ENCODE measurements around the gene FLRT2. TPM values are rescaled to one million over a fixed set of nuclear protein-coding genes. Genes with fewer than 3 reads are reported as not detected.

FLRT2 gene
- total RNA-seq, 1 experiment from 2014 or later, result 17.0 TPM

DNA sequence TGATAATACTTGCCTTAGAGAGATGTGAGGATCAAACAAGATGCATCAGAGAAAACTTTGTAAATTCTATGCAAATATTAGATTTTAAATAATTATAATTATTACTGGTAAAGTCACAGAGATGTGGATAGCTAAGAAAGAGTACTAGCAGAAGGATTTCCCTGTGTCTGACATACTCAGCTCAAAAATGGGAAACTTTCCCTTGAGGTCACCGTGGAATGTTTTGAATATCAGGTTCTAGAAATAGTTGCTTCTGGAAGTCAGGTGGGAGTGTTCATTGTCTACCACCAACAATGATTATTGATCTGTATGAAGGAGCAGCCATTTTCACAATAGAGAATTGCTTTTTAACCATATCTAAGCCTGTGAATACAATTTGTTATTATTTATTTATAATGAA is 71.7 kb downstream of the FLRT2 start:
- H3K27me3 ChIP-seq (replicated peaks), result no peaks in the 10 kb centered on the region
- peaks cover 10% of the 10 kb centered on the region; the same call in 1 of the 2 replicates for H3K36me3 ChIP-seq
- peaks cover 7% of the 10 kb centered on the region for H3K4me1 ChIP-seq (replicated peaks)
- no peaks in the 10 kb centered on the region for H3K9me3 ChIP-seq (replicated peaks)
- no peak overlapping the region for H3K4me3 ChIP-seq
- H3K27ac ChIP-seq, result no peak overlapping the region
- DNase-seq (ENCODE audit: low read depth in 1 of 2, low spot score in 2 of 2), result no peak

DNA sequence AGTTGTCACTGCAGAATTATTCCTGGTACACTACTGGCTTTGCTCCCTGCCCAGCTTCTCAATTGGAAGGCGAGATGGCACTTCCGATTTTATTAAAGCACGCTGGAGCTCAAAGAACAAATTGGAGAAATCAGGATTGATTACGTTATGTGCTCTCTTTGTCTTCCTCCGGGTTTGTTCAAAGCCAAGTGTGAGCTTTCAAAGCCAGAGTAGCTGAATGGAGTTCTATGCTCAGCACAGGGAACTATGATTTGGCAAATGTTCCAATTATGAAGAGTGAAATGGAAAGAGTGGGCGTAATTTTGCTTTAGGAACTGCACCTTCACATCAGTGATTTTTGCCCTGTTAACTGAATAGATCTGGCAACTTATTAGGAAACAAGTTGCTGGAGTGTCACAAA is 72.4 kb downstream of the FLRT2 start:
- 0 out of 2 replicates have a peak, but pooled peaks cover 7% of the 10 kb centered on the region for H3K36me3 ChIP-seq
- H3K27ac ChIP-seq, result no peak overlapping the region
- H3K4me3 ChIP-seq, result no peak overlapping the region
- no peaks in the 10 kb centered on the region for H3K27me3 ChIP-seq (replicated peaks)
- H3K9me3 ChIP-seq (replicated peaks), result no peaks in the 10 kb centered on the region
- peaks cover 11% of the 10 kb centered on the region for H3K4me1 ChIP-seq (replicated peaks)
- DNase-seq (ENCODE audit: low read depth in 1 of 2, low spot score in 2 of 2), result no peak

DNA sequence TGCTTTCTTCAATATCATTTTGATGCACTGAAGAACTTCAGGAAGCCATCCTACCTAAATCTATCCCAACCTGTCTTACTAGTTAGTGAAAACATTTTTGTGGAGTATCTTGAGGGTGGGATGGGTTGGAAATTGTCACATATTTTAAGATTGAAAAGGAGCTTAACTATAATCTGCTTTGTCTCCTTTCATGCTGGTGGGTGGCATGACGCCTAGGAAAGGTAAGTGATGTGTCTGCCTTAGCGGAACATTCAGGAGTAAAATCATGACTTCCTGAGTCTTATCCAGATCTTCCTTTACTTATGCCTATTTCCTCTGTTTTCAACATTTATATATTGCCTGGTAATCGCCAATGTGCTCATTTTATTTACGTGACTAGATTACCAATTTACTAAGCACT is 74.1 kb downstream of the FLRT2 start:
- Histone ChIP-seq H3K9me3 (replicated peaks) (no peaks in the 10 kb centered on the region), H3K4me3 (no peak overlapping the region), H3K4me1 (replicated peaks) (peaks cover 18% of the 10 kb centered on the region), H3K36me3 (0 out of 2 replicates have a peak, but pooled peaks cover 7% of the 10 kb centered on the region), H3K27ac (no peak overlapping the region), H3K27me3 (replicated peaks) (no peaks in the 10 kb centered on the region)
- DNase-seq (ENCODE audit: low read depth in 1 of 2, low spot score in 2 of 2), result no peak

DNA sequence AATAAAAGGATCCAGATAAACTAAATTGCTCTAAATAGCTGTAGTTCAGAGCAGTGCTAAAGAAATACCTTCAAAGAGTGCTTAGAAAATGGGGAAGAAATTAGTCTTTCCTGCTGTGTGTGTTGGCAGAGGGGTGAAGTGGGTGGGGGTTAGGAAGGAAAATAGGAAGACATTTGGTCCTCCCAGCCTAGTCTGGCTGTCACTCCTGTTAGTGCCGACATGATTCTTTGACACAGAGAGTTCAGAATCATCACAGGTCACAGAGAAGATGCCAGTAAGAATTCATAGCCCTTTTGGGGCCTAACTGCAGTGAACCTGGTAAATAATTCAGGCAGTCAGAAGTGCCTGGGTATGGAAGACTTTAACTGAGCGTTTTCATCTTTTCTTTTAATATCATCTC is 74.8 kb downstream of the FLRT2 start:
- DNase-seq (ENCODE audit: low read depth in 1 of 2, low spot score in 2 of 2), result no peak
- peaks cover 18% of the 10 kb centered on the region for H3K4me1 ChIP-seq (replicated peaks)
- no peaks in the 10 kb centered on the region for H3K9me3 ChIP-seq (replicated peaks)
- H3K36me3 ChIP-seq, result 0 out of 2 replicates have a peak, but pooled peaks cover 7% of the 10 kb centered on the region
- no peak overlapping the region for H3K27ac ChIP-seq
- H3K4me3 ChIP-seq, result no peak overlapping the region
- no peaks in the 10 kb centered on the region for H3K27me3 ChIP-seq (replicated peaks)

DNA sequence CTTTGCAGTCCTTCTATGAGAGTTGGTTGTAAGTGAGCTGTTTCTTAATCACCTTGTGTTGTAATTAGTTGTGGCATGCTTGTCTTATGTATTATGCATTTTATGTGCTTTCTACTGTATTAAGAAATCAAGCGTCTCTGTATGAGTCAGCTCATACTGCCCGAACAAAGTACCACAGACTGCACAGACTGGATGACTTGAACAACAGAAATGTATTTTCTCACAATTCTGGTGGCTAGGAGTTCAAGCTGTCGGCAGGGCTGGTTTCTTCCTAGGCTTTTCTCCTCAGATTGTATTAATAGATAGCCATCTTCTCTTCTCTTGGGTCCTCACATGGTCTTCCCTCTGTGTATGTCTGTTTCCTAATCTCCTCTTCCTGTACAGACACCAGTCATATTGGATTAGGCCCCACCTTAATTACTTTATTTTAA is 77.7 kb downstream of the FLRT2 start:
- Histone ChIP-seq H3K36me3 (0 out of 2 replicates have a peak, but pooled peaks cover 3% of the 10 kb centered on the region), H3K4me1 (replicated peaks) (peaks cover 18% of the 10 kb centered on the region), H3K27ac (peak overlapping the region; percentile 78), H3K9me3 (replicated peaks) (no peaks in the 10 kb centered on the region; the same call in 1 of the 2 replicates), H3K4me3 (no peak overlapping the region), H3K27me3 (replicated peaks) (no peaks in the 10 kb centered on the region)
- DNase-seq (ENCODE audit: low read depth in 1 of 2, low spot score in 2 of 2), result peak; percentile 52 to 73

DNA sequence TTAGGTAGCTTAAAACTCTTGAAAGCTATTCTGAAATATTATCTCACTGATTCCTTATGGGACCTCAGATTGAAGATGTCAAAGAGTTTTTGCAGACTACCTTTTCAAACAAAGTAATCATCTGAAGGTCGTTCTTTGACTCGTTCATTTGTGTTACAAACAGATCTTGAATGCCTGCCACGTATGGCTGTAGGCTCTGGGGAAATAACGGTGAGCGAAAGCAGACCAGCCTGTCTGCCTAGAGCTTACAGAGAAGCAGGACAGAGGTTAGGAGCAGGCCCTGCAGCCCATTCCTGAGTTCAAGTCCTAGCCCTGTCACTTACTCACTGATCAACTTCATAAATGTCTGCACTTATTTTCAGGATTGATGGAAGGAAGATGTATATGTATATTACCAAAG is 83.6 kb downstream of the FLRT2 start:
- peaks cover 21% of the 10 kb centered on the region for H3K4me1 ChIP-seq (replicated peaks)
- no peak for DNase-seq (ENCODE audit: low read depth in 1 of 2, low spot score in 2 of 2)

DNA sequence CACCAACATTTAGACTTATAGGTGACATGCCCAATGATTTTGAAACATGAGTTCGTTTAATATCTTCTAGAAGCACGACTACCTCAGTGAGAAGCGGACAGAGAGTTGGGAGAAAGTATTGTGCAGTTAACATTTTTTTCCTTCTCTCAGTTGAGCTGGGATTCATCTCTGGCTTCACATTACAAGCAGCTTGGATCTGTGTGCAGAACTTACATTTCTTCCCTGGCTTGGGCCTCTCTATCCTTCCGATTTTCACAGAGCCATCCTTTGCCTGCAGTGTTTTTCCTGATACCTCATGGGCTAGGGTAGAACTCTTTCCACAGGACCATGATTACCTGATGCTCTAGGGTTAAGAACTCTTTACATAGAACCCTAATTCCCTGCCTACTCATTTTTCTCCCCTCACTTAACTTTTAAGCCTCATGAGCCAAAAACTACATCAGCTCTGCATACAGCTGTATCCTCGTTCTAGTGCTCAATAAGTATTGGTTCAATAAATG is 86.5 kb downstream of the FLRT2 start:
- peaks cover 8% of the 10 kb centered on the region for H3K36me3 ChIP-seq
- no peak for DNase-seq (ENCODE audit: low read depth in 1 of 2, low spot score in 2 of 2)
- H3K9me3 ChIP-seq (replicated peaks), result no peaks in the 10 kb centered on the region; the same call in 1 of the 2 replicates
- no peak overlapping the region for H3K4me3 ChIP-seq
- no peaks in the 10 kb centered on the region for H3K27me3 ChIP-seq (replicated peaks)
- no peak overlapping the region for H3K27ac ChIP-seq
- peaks cover 19% of the 10 kb centered on the region for H3K4me1 ChIP-seq (replicated peaks)

More for the DNA sequence above, 83.6 kb downstream of the FLRT2 start:
- Histone ChIP-seq H3K27ac (no peak overlapping the region), H3K4me3 (no peak overlapping the region), H3K9me3 (replicated peaks) (no peaks in the 10 kb centered on the region; the same call in 1 of the 2 replicates), H3K27me3 (replicated peaks) (no peaks in the 10 kb centered on the region), H3K36me3 (peaks cover 2% of the 10 kb centered on the region; the same call in 1 of the 2 replicates)

DNA sequence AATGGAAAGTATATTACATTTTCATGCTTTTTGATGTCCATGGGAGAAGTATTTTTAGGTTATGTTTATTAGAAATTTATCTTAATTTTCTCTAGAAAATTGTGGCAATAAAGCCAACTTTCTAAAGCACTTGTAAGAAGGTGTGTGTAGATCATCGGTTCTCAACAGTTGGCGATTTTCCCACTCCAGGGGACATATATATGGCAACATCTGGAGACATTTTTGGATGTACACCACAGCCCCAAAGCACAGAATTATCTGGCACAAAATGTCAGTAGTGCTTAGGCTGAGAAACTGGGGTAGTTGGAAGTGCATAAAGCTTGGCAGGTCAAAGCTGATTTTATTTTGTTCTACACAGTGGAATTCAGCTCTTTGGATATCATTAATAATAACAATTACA is 86.9 kb downstream of the FLRT2 start:
- Histone ChIP-seq H3K4me1 (replicated peaks) (peaks cover 19% of the 10 kb centered on the region), H3K4me3 (no peak overlapping the region), H3K27ac (no peak overlapping the region), H3K36me3 (peaks cover 12% of the 10 kb centered on the region), H3K27me3 (replicated peaks) (no peaks in the 10 kb centered on the region), H3K9me3 (replicated peaks) (no peaks in the 10 kb centered on the region)
- DNase-seq (ENCODE audit: low read depth in 1 of 2, low spot score in 2 of 2), result no peak

DNA sequence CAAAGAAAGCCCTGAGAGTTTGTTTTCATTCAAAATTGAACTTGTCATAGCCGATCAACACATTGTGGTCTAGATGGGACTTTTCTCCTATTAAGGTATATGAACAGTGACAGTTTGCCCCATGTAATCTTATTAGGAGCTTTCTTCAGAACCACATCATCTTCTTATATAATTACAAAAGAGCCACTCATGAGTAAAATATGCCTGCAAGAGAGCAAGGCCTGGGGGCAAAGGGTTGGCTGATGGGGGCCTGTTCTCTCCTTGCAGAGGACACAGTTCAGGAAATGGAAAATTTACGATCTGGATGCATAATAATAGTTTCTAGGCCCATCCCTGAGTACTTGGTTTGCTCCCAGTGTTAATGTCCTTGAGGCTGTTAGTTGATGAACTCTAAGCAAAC is 87.8 kb downstream of the FLRT2 start:
- Histone ChIP-seq H3K36me3 (peaks cover 21% of the 10 kb centered on the region), H3K27me3 (replicated peaks) (no peaks in the 10 kb centered on the region), H3K4me1 (replicated peaks) (peaks cover 19% of the 10 kb centered on the region), H3K27ac (no peak overlapping the region), H3K4me3 (no peak overlapping the region), H3K9me3 (replicated peaks) (no peaks in the 10 kb centered on the region)
- DNase-seq (ENCODE audit: low read depth in 1 of 2, low spot score in 2 of 2), result peak in 1 of 2 experiments; percentile 17

DNA sequence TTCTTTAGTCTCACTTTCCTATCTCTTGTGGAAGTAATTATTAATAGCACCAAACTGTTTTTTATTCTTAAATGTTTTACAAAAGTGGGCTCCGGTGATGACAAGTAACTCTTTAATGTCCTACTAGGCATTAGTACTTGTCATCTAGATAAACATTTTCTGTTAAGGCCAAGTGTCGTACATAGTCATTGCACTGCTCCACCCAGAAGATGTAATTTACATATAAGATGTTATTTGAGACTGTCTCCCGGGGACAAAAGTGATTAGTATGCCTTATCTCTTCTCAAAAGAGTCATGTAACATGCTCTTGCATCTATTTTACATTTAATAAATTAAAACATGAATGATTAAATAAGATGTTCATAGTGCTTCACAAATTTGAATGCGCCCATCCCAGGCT is 88.4 kb downstream of the FLRT2 start:
- H3K36me3 ChIP-seq, result peaks cover 27% of the 10 kb centered on the region
- peaks cover 19% of the 10 kb centered on the region for H3K4me1 ChIP-seq (replicated peaks)
- H3K4me3 ChIP-seq, result no peak overlapping the region
- no peaks in the 10 kb centered on the region for H3K27me3 ChIP-seq (replicated peaks)
- no peaks in the 10 kb centered on the region for H3K9me3 ChIP-seq (replicated peaks)
- no peak for DNase-seq (ENCODE audit: low read depth in 1 of 2, low spot score in 2 of 2)
- no peak overlapping the region for H3K27ac ChIP-seq

DNA sequence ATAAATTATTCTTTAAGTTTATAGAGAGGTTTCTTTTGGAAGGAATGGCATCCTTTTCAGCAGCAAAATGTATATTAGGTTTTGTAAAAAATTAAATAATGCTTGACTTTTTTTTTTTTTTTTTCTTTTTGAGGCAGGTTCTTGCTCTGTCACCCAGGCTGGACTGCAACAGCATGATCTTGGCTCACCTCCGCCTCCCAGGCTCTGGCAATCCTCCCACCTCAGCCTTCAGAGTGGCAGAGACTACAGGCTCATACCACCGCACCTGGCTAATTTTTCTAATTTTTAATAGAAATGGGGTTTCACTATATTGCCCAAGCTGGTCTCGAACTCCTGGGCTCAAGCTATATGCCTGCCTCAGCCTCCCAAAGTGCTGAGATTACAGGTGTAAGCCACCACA is 89.0 kb downstream of the FLRT2 start:
- H3K9me3 ChIP-seq (replicated peaks), result no peaks in the 10 kb centered on the region

DNA sequence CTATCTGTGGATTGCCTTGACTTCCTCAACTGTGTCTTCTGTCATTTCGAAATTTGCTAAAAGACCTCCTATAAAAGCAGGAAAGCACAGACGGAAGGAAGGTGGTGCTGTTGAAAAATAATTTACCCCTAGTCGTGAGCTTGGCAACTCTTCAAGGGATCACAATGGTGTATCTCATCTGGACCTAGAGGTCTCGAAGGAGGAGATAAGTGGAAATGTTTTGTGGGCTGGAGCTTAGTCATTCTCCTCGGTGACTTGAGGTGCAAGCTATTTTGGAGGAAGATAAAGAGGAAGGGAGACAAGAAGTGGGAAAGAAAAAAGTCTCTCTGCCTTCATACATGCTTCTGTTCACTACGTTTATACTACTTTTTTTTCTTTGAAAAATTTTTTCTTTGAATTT is 89.9 kb downstream of the FLRT2 start:
- Histone ChIP-seq H3K9me3 (replicated peaks) (no peaks in the 10 kb centered on the region), H3K27ac (no peak overlapping the region), H3K4me1 (replicated peaks) (peaks cover 16% of the 10 kb centered on the region), H3K36me3 (peaks cover 37% of the 10 kb centered on the region), H3K4me3 (no peak overlapping the region), H3K27me3 (replicated peaks) (no peaks in the 10 kb centered on the region)
- no peak for DNase-seq (ENCODE audit: low read depth in 1 of 2, low spot score in 2 of 2)

More for the DNA sequence above, 89.0 kb downstream of the FLRT2 start:
- Histone ChIP-seq H3K4me1 (replicated peaks) (peaks cover 17% of the 10 kb centered on the region), H3K36me3 (peaks cover 29% of the 10 kb centered on the region), H3K4me3 (no peak overlapping the region), H3K27me3 (replicated peaks) (no peaks in the 10 kb centered on the region), H3K27ac (no peak overlapping the region)
- DNase-seq (ENCODE audit: low read depth in 1 of 2, low spot score in 2 of 2), result no peak

DNA sequence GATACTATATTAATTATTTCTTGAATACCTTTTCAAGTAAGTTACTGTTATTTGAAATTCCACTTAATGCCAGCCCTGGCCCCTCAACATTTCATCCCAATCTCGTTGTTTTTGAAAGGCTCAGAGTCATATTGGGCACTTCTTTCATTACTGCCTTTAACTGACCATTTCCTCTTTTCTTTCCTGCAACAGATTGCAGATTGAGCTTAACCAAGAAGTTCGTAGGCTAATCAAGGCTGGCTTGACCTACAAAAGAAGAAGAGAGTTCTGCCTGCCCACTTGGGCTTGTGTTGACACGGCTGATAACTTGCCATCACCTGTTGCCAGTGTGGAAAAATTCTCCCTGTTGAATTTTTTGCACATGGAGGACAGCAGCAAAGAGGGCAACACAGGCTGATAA is 91.0 kb downstream of the FLRT2 start:
- Histone ChIP-seq H3K27ac (no peak overlapping the region), H3K36me3 (peaks cover 41% of the 10 kb centered on the region), H3K9me3 (replicated peaks) (no peaks in the 10 kb centered on the region), H3K27me3 (replicated peaks) (no peaks in the 10 kb centered on the region), H3K4me1 (replicated peaks) (peaks cover 9% of the 10 kb centered on the region; the same call in 1 of the 2 replicates), H3K4me3 (no peak overlapping the region)
- DNase-seq (ENCODE audit: low read depth in 1 of 2, low spot score in 2 of 2), result no peak

DNA sequence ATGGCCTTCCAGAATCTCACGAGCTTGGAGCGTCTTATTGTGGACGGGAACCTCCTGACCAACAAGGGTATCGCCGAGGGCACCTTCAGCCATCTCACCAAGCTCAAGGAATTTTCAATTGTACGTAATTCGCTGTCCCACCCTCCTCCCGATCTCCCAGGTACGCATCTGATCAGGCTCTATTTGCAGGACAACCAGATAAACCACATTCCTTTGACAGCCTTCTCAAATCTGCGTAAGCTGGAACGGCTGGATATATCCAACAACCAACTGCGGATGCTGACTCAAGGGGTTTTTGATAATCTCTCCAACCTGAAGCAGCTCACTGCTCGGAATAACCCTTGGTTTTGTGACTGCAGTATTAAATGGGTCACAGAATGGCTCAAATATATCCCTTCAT is 92.2 kb downstream of the FLRT2 start:
- Histone ChIP-seq H3K9me3 (replicated peaks) (no peaks in the 10 kb centered on the region), H3K4me1 (replicated peaks) (peaks cover 9% of the 10 kb centered on the region; the same call in 1 of the 2 replicates), H3K27me3 (replicated peaks) (no peaks in the 10 kb centered on the region), H3K4me3 (no peak overlapping the region), H3K27ac (no peak overlapping the region), H3K36me3 (peaks cover 44% of the 10 kb centered on the region)
- DNase-seq (ENCODE audit: low read depth in 1 of 2, low spot score in 2 of 2), result no peak

All from SJSA1 (cell line).